ENCODE results near the gene USP22.

GRCh38 chr17:21019976-21020586 is 22.7 kb downstream of the USP22 start:
- TF ChIP-seq EZH2 (optimal IDR thresholded peaks at IDR 0.05; ENCODE audit: low read depth, low read length) = no peak
- TF ChIP-seq CTCF (IDR thresholded peaks at IDR 0.05; ENCODE audit: low read length) = peak; percentile 22; the same call in 1 of the 2 replicates
- TF ChIP-seq EZH2phosphoT487 (IDR thresholded peaks at IDR 0.05; ENCODE audit: low read length) = no peak
